ENCODE measurements around the gene ZNF524. TPM values are rescaled to one million over a fixed set of nuclear protein-coding genes. Genes with fewer than 3 reads are reported as not detected.
A peak's percentile ranks its signal among the peaks of the same experiment; 100 is the strongest.

ZNF524 gene
- total and polyA plus RNA-seq, 9 of the 15 experiments (the other 6 are each of a cell fraction or from before 2014, with no cell fraction given): 0.08 to 15.6 (median 2.9) TPM

- TF ChIP-seq RB1 (IDR thresholded peaks at IDR 0.05; ENCODE audit: low read depth) (peak; percentile 92), KLF1 (tag; IDR thresholded peaks at IDR 0.05) (0 out of 2 replicates have a peak, but pooled peaks have one; percentile 22), FOXP1 (CRISPR knock-in tag; IDR thresholded peaks at IDR 0.05) (0 out of 2 replicates have a peak, but pooled peaks have one; percentile 10), HNRNPL (IDR thresholded peaks at IDR 0.05; ENCODE audit: low read depth, low read length) (peak; percentile 74), HLTF (IDR thresholded peaks at IDR 0.05) (peak; percentile 69; the same call in 1 of the 2 replicates), TFAP4 (CRISPR knock-in tag; IDR thresholded peaks at IDR 0.05; ENCODE audit: borderline replicate concordance) (peak; percentile 33; the same call in 1 of the 2 replicates), MXD1 (CRISPR knock-in tag; IDR thresholded peaks at IDR 0.05; ENCODE audit: borderline replicate concordance, poor library complexity, severe bottlenecking) (no peak), RBM15 (IDR thresholded peaks at IDR 0.05; ENCODE audit: insufficient read depth, low read length) (no peak), GTF3C2 (IDR thresholded peaks at IDR 0.05; ENCODE audit: borderline replicate concordance, extremely low read depth, insufficient read length) (no peak), KDM2B (CRISPR knock-in tag; IDR thresholded peaks at IDR 0.05) (no peak), TFAM (CRISPR knock-in tag; conservative IDR thresholded peaks at IDR 0.05) (no peak), ZBTB2 (IDR thresholded peaks at IDR 0.05) (peak; percentile 88), PHF8 (IDR thresholded peaks at IDR 0.05; ENCODE audit: borderline replicate concordance, low read length) (peak; percentile 48; the same call in 1 of the 2 replicates), SAFB2 (IDR thresholded peaks at IDR 0.05; ENCODE audit: borderline replicate concordance, low read depth, low read length, severe bottlenecking) (no peak), SP1 (CRISPR knock-in tag; IDR thresholded peaks at IDR 0.05) (peak; percentile 86), MAZ (CRISPR knock-in tag; conservative IDR thresholded peaks at IDR 0.05 in 1 of 2, IDR thresholded peaks at IDR 0.05 in 1 of 2) (peak; percentile 97), TBL1XR1 (IDR thresholded peaks at IDR 0.05; ENCODE audit: low read length in 2 of 2) (no peak), TGIF2 (CRISPR knock-in tag; IDR thresholded peaks at IDR 0.05) (peak; percentile 87; the same call in 1 of the 2 replicates), RAD21 (CRISPR knock-in tag; conservative IDR thresholded peaks at IDR 0.05 in 1 of 2, IDR thresholded peaks at IDR 0.05 in 1 of 2) (no peak), ETV6 (IDR thresholded peaks at IDR 0.05; ENCODE audit: borderline replicate concordance in 1 of 2, low read depth in 2 of 2, low read length in 1 of 2) (no peak), ETV6 (CRISPR knock-in tag; IDR thresholded peaks at IDR 0.05; ENCODE audit: borderline replicate concordance) (no peak; the same call in 1 of the 2 replicates)
Observed at GRCh38 chr19:55647732-55648584, 47.9 kb downstream of the ZNF524 start, which contains the start of gene CCDC106 (continued).
